Tibial nerve (tissue), 4 donors: ENCODE measurements around the gene AMER2. TPM values are rescaled to one million over a fixed set of nuclear protein-coding genes. Genes with fewer than 3 reads are reported as not detected.

Source experiments
- DNase-seq, 2 donors: peaks; one replicate each; pipeline ENCODE4 v3.0.0-alpha.2; 2019; ENCODE audit warnings: low spot score in 2 of 2
- H3K27ac ChIP-seq, 4 donors: fragments of 200-600 bp; sonication (generic) in 3 of 4; one replicate each; pipeline ENCODE4 v1.5.1; 2017 to 2019; ENCODE audit warnings: mild to moderate bottlenecking in 1 of 4
- H3K27me3 ChIP-seq, 2 donors: fragments of 200-600 bp; sonication (generic) in 1 of 2; one replicate each; pipeline versions ENCODE4 v1.5.1 to v1.6.0; 2017 to 2019
- H3K36me3 ChIP-seq, 3 donors: fragments of 200-600 bp; sonication (generic); one replicate each; pipeline ENCODE4 v1.5.1; 2018 to 2019
- H3K4me1 ChIP-seq, 4 donors: fragments of 200-600 bp; sonication (generic) in 3 of 4; one replicate each; pipeline ENCODE4 v1.5.1; 2017 to 2019
- H3K4me3 ChIP-seq, 4 donors: fragments of 200-600 bp; sonication (generic) in 3 of 4; one replicate each; pipeline ENCODE4 v1.5.1; 2017 to 2019; ENCODE audit warnings: mild to moderate bottlenecking in 1 of 4, moderate library complexity in 1 of 4
- H3K9me3 ChIP-seq, 4 donors: fragments of 200-600 bp; sonication (generic) in 3 of 4; one replicate each; pipeline ENCODE4 v1.5.1; 2017 to 2019
- CTCF ChIP-seq, 5 experiments: fragments of 200-600 bp in 3 of 5; fragments of 450-650 bp in 2 of 5; sonication (generic) in 3 of 5; IDR thresholded peaks; one replicate each; pipeline ENCODE4 v1.5.1; 2016 to 2019; ENCODE audit warnings: antibody characterized with exemption in 5 of 5, mild to moderate bottlenecking in 3 of 5, moderate library complexity in 2 of 5
- EP300 ChIP-seq, 2 donors: sonication (generic); formaldehyde crosslinking; IDR thresholded peaks; one replicate each; pipeline ENCODE4 v1.6.1; 2017; ENCODE audit warnings: antibody characterized with exemption in 2 of 2, mild to moderate bottlenecking in 1 of 2
- POLR2A ChIP-seq, 2 donors: fragments of 450-650 bp; IDR thresholded peaks; one replicate each; pipeline ENCODE4 v1.6.1; 2017; ENCODE audit warnings: antibody characterized with exemption in 2 of 2, mild to moderate bottlenecking in 2 of 2, moderate library complexity in 2 of 2
- WGBS, 2 donors: methylation state at CpG; one replicate each; pipeline ENCODE4 v1.1.5; 2018; 5-methylcytosine and 5-hydroxymethylcytosine counted together
- total RNA-seq, 4 donors: library from RNA; depleted of rRNA; stranded (reverse); fragments of >200 nt; gene quantifications; one replicate each; pipeline ENCODE4 v1.1.0, GENCODE V29; 2016

AMER2 gene
- total RNA-seq, 4 donors from 2014 or later, result 0.22 to 1.4 TPM; not detected in 2

GRCh38 chr13:25203127-25203740, 31.1 kb upstream of the AMER2 start:
- TF ChIP-seq CTCF (IDR thresholded peaks at IDR 0.05) (no peak), EP300 (IDR thresholded peaks at IDR 0.05) (no peak), POLR2A (IDR thresholded peaks at IDR 0.05) (no peak)
- no peak for DNase-seq
- Histone ChIP-seq H3K36me3 (no peaks in the 10 kb centered on the region), H3K27me3 (no peaks in the 10 kb centered on the region), H3K4me3 (no peak overlapping the region), H3K4me1 (peaks cover 0 to 5% (median 0%) of the 10 kb centered on the region in 4 donors), H3K9me3 (no peaks in the 10 kb centered on the region), H3K27ac (no peak overlapping the region)
- WGBS, 2 donors, result 31 to 32% methylated on average over 17 of the region's 17 CpGs

- H3K36me3 ChIP-seq, result no peaks in the 10 kb centered on the region
- H3K4me1 ChIP-seq, result peaks cover 0 to 5% (median 0%) of the 10 kb centered on the region in 4 donors
- no peak for DNase-seq
- no peaks in the 10 kb centered on the region for H3K27me3 ChIP-seq
- TF ChIP-seq POLR2A (IDR thresholded peaks at IDR 0.05) (no peak), CTCF (IDR thresholded peaks at IDR 0.05) (no peak), EP300 (IDR thresholded peaks at IDR 0.05) (no peak)
- H3K4me3 ChIP-seq, result no peak overlapping the region
- H3K9me3 ChIP-seq, result no peaks in the 10 kb centered on the region
- WGBS, 2 donors, result 57 to 65% methylated on average over 4 of the region's 4 CpGs
- H3K27ac ChIP-seq, result no peak overlapping the region
Measured at GRCh38 chr13:25200783-25201182, 28.7 kb upstream of the AMER2 start.

DNA sequence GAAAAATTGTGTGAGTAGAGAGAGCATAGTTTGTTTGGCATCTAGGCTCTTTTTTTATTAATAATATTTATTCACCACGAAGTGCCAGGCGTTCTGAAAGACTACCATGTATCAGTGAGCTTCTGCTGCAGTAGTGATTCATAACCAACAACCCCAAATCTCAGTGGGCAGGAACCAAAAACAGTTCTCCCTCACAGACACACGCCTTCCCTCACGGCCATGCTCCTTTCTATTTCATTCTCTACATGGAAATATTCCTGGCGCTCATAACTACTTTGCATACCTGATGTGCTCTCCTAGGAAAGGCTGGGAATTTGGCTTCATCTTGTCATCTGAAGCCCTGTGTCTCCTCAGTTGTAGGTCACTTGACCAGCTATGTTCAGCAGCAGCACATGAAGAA, 26.6 kb upstream of the AMER2 start:
- Histone ChIP-seq H3K4me3 (no peak overlapping the region), H3K27me3 (no peaks in the 10 kb centered on the region), H3K36me3 (no peaks in the 10 kb centered on the region), H3K9me3 (no peaks in the 10 kb centered on the region), H3K27ac (no peak overlapping the region), H3K4me1 (peaks cover 0 to 5% (median 0%) of the 10 kb centered on the region in 4 donors)
- WGBS, 2 donors, result 75 to 80% methylated on average over 5 of the region's 5 CpGs
- no peak for DNase-seq
- TF ChIP-seq EP300 (IDR thresholded peaks at IDR 0.05) (no peak), CTCF (IDR thresholded peaks at IDR 0.05) (no peak), POLR2A (IDR thresholded peaks at IDR 0.05) (no peak)

DNA sequence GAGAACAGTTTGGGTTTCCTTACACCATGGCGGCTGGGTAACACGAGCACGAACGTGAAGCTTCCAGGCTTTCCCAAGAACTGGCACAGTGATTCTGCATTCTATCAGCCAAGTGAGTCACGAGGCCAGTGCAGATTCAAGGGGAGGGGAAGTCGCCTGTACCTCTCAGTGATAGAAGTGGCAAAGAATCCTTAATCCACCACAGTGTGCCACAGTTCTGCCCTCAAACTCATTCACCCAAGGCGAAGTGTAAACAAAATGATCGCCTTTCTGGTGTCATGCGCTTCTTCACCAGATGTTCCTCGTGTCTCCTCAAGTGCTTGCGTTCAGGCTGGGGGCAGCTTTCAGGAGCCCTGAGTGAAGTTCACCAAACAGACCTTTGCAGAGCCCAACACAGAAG, 24.9 kb upstream of the AMER2 start:
- Histone ChIP-seq H3K27me3 (peaks cover 0 to 5% of the 10 kb centered on the region in 2 donors), H3K36me3 (no peaks in the 10 kb centered on the region), H3K4me1 (no peaks in the 10 kb centered on the region), H3K4me3 (no peak overlapping the region), H3K27ac (no peak overlapping the region), H3K9me3 (no peaks in the 10 kb centered on the region)
- no peak for DNase-seq
- WGBS, 2 donors, result 89 to 92% methylated on average over 11 of the region's 11 CpGs
- TF ChIP-seq CTCF (IDR thresholded peaks at IDR 0.05) (no peak), POLR2A (IDR thresholded peaks at IDR 0.05) (no peak), EP300 (IDR thresholded peaks at IDR 0.05) (no peak)

DNA sequence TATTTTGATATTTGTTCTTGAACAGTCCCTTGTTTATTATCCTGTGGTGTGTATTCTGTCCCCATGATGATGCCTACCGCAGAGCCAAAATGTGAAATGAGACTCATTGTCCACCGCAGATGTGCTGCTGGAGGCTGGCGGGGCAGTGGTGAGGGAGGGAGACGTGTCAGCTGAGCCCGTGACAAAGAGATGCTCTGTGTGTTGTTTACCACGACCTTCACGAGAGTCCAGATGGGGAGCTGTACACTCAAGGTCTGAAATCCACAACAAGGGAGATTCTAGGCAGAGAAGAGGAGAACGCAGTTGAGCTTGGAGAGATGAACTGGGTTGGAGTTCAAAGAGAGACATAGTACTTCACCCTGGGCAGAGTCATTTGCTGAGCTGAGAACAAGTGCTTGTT, 20.8 kb upstream of the AMER2 start:
- no peaks in the 10 kb centered on the region for H3K4me1 ChIP-seq
- H3K27ac ChIP-seq, result no peak overlapping the region
- TF ChIP-seq POLR2A (IDR thresholded peaks at IDR 0.05) (no peak), EP300 (IDR thresholded peaks at IDR 0.05) (no peak), CTCF (IDR thresholded peaks at IDR 0.05) (no peak)
- H3K36me3 ChIP-seq, result no peaks in the 10 kb centered on the region
- peaks cover 0 to 5% of the 10 kb centered on the region in 2 donors for H3K27me3 ChIP-seq
- 38 to 46% methylated on average over 8 of the region's 8 CpGs for WGBS, 2 donors
- H3K4me3 ChIP-seq, result no peak overlapping the region
- no peaks in the 10 kb centered on the region for H3K9me3 ChIP-seq
- DNase-seq, result no peak
